B cell (primary cell): ENCODE measurements around the gene C12orf75. TPM values are rescaled to one million over a fixed set of nuclear protein-coding genes. Genes with fewer than 3 reads are reported as not detected.
A peak's percentile ranks its signal among the peaks of the same experiment; 100 is the strongest.

ENCODE experiments used
- ATAC-seq: fragments of 200-7000 bp; cut with Tn5 transposase; one replicate; pipeline ENCODE4 v1.10.0; 2021; ENCODE audit warnings: low read depth, mild to moderate bottlenecking, moderate number of reproducible peaks, moderate library complexity
- CTCF ChIA-PET: fragments of 350-600 bp; sonication (Branson Sonifier 250); formaldehyde crosslinking; loops from one replicate; lab custom pipeline; 2021; ENCODE audit warnings: antibody characterized with exemption, inconsistent platforms; lab: Charles Lee
- POLR2A ChIA-PET: fragments of 350-600 bp; sonication (Branson Sonifier 250); formaldehyde crosslinking; loops from one replicate; lab custom pipeline; 2021; ENCODE audit warnings: antibody characterized with exemption; lab: Charles Lee
- DNase-seq: peaks from one replicate; pipeline ENCODE4 v3.0.0; 2013
- H2AFZ ChIP-seq: 2 replicates; pipeline ENCODE4 v1.6.1; 2012; ENCODE audit warnings: mild to moderate bottlenecking, low read depth, low read length; ENCODE audit not compliant: insufficient read depth, poor library complexity, severe bottlenecking
- H3K27ac ChIP-seq, 2 donors: 1 replicate in 1 of 2; 2 replicates in 1 of 2; pipeline ENCODE4 v1.5.1; 2012 to 2013; ENCODE audit warnings: low read length in 2 of 2, mild to moderate bottlenecking in 2 of 2, moderate library complexity in 1 of 2
- H3K27me3 ChIP-seq, 4 experiments: fragments of 200-600 bp in 1 of 4; sonication (generic) in 1 of 4; replicated peaks in 1 of 4; 1 replicate in 2 of 4; 2 replicates in 2 of 4; pipeline versions ENCODE4 v1.6.1 to v1.7.0; 2013 to 2016; ENCODE audit warnings: low read length in 3 of 4, mild to moderate bottlenecking in 2 of 4, mixed read lengths in 1 of 4, moderate library complexity in 1 of 4; ENCODE audit not compliant: insufficient read depth in 4 of 4, control insufficient read depth in 3 of 4; ENCODE audit errors: control extremely low read depth in 1 of 4
- H3K36me3 ChIP-seq, 2 experiments: replicated peaks in 1 of 2; 1 replicate in 1 of 2; 2 replicates in 1 of 2; pipeline versions ENCODE4 v1.6.1 to v1.7.1; 2013; ENCODE audit warnings: low read length in 1 of 2; ENCODE audit not compliant: insufficient read depth in 2 of 2, control insufficient read depth in 1 of 2; ENCODE audit errors: control extremely low read depth in 1 of 2, extremely low read depth in 1 of 2
- H3K4me1 ChIP-seq, 2 donors: fragments of 200-600 bp in 1 of 2; sonication (generic) in 1 of 2; 1 replicate in 1 of 2; 2 replicates in 1 of 2; pipeline versions ENCODE4 v1.5.1 to v1.6.1; 2013 to 2017; ENCODE audit warnings: low read length in 2 of 2; ENCODE audit not compliant: control insufficient read depth in 2 of 2, insufficient read depth in 2 of 2
- H3K4me2 ChIP-seq: replicated peaks from 2 replicates; pipeline ENCODE3; 2012; ENCODE audit warnings: mild to moderate bottlenecking, low read depth, low read length; ENCODE audit not compliant: poor library complexity, severe bottlenecking
- H3K4me3 ChIP-seq, 5 experiments: fragments of 200-600 bp in 1 of 5; sonication (generic) in 1 of 5; 1 replicate in 3 of 5; 2 replicates in 2 of 5; pipeline versions ENCODE4 v1.5.1 to v1.7.0; 2011 to 2016; ENCODE audit warnings: low read length in 4 of 5, mild to moderate bottlenecking in 4 of 5, low read depth in 2 of 5, control low read depth in 1 of 5, moderate library complexity in 1 of 5; ENCODE audit not compliant: insufficient read depth in 1 of 5; ENCODE audit errors: control extremely low read depth in 1 of 5, extremely low read depth in 1 of 5
- H3K79me2 ChIP-seq: fragments of 200-600 bp; sonication (generic); one replicate; pipeline ENCODE4 v1.6.0; 2016; ENCODE audit warnings: low read length; ENCODE audit not compliant: control insufficient read depth, insufficient read depth
- H3K9ac ChIP-seq: fragments of 200-600 bp; sonication (generic); 2 replicates; pipeline ENCODE4 v1.6.1; 2017; ENCODE audit warnings: mild to moderate bottlenecking, low read length, moderate library complexity
- H3K9me3 ChIP-seq, 3 donors: one replicate each; pipeline versions ENCODE4 v1.6.1 to v1.7.1; 2013; ENCODE audit warnings: low read length in 2 of 3; ENCODE audit not compliant: control insufficient read depth in 2 of 3, insufficient read depth in 1 of 3; ENCODE audit errors: control extremely low read depth in 1 of 3
- H4K20me1 ChIP-seq: 2 replicates; pipeline ENCODE4 v1.6.0; 2012; ENCODE audit warnings: mild to moderate bottlenecking, low read length; ENCODE audit not compliant: insufficient read depth, control insufficient read depth, poor library complexity, severe bottlenecking
- H3K27ac Mint-ChIP-seq: one replicate; pipeline ENCODE4 v1.8.0; 2021; ENCODE audit warnings: mixed read lengths
- H3K27me3 Mint-ChIP-seq: one replicate; pipeline ENCODE4 v1.8.0; 2021; ENCODE audit warnings: mixed read lengths
- H3K4me1 Mint-ChIP-seq: one replicate; pipeline ENCODE4 v1.8.0; 2021; ENCODE audit warnings: mixed read lengths
- H3K4me3 Mint-ChIP-seq: one replicate; pipeline ENCODE4 v1.8.0; 2021; ENCODE audit warnings: mixed read lengths
- H3K9me3 Mint-ChIP-seq: one replicate; pipeline ENCODE4 v1.8.0; 2022; ENCODE audit warnings: mixed read lengths; ENCODE audit not compliant: insufficient read depth
- EZH2 ChIP-seq: IDR thresholded peaks from 2 replicates; pipeline ENCODE4 v1.6.1; 2012; ENCODE audit warnings: borderline replicate concordance, low read depth, mild to moderate bottlenecking, moderate library complexity, low read length; ENCODE audit not compliant: insufficient read depth, poor library complexity, severe bottlenecking
- WGBS: methylation state at CpG from one replicate; pipeline ENCODE4 v1.1.5; 2013; ENCODE audit warnings: missing lambda C conversion rate; ENCODE audit not compliant: insufficient coverage; 5-methylcytosine and 5-hydroxymethylcytosine counted together
- intact Hi-C: fragments of 100-400 bp; cut with micrococcal nuclease; formaldehyde crosslinking; loops from one replicate; pipeline ENCODE4 v1.10.0; 2022
- polyA plus RNA-seq: library from polyadenylated mRNA; depleted of rRNA; stranded (reverse); fragments of >200 nt; gene quantifications from 2 replicates; pipeline ENCODE4 v1.2.3, GENCODE V29; 2012
- total RNA-seq, 2 donors: library from RNA; stranded (reverse); fragments of 120-200 nt in 1 of 2; gene quantifications; 1 replicate in 1 of 2; 2 replicates in 1 of 2; pipeline versions ENCODE4 v1.2.3 to v1.2.4, GENCODE V29; 2013 to 2022
- TF ChIP-seq, protein P1 (sequence below): fragments of 200-600 bp; IDR thresholded peaks from one replicate; pipeline ENCODE4 v1.8.0; 2022; ENCODE audit warnings: antibody characterized with exemption, mild to moderate bottlenecking

C12orf75 gene
- total and polyA plus RNA-seq, 2 donors (not counting 1 experiment from before 2014, with no cell fraction given): 8.5 to 12.9 TPM

- H3K27me3 Mint-ChIP-seq: no peaks in the 10 kb centered on the region
- peaks cover 47% of the 10 kb centered on the region for H3K4me1 Mint-ChIP-seq
- H3K27ac ChIP-seq: peak overlapping the region in 1 of 2 donors; percentile 45
- peak overlapping the region in 1 of 5 experiments; percentile 29 for H3K4me3 ChIP-seq
- ATAC-seq (peak; percentile 47), DNase-seq (peak; percentile 14)
- POLR2A ChIA-PET: no interaction called here
- no peak for TF ChIP-seq EZH2
- TF ChIP-seq, protein P1, sequence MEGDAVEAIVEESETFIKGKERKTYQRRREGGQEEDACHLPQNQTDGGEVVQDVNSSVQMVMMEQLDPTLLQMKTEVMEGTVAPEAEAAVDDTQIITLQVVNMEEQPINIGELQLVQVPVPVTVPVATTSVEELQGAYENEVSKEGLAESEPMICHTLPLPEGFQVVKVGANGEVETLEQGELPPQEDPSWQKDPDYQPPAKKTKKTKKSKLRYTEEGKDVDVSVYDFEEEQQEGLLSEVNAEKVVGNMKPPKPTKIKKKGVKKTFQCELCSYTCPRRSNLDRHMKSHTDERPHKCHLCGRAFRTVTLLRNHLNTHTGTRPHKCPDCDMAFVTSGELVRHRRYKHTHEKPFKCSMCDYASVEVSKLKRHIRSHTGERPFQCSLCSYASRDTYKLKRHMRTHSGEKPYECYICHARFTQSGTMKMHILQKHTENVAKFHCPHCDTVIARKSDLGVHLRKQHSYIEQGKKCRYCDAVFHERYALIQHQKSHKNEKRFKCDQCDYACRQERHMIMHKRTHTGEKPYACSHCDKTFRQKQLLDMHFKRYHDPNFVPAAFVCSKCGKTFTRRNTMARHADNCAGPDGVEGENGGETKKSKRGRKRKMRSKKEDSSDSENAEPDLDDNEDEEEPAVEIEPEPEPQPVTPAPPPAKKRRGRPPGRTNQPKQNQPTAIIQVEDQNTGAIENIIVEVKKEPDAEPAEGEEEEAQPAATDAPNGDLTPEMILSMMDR: no peak
- H3K9me3 ChIP-seq: no peaks in the 10 kb centered on the region
- H3K4me3 Mint-ChIP-seq: peak overlapping the region; percentile 74
- WGBS: no CpG with 5 or more reads among the region's 6 CpGs
- intact Hi-C loops: no loop called here
- H3K4me1 ChIP-seq: peaks cover 38 to 42% of the 10 kb centered on the region in 2 donors
- H4K20me1 ChIP-seq: no peaks in the 10 kb centered on the region
- H2AFZ ChIP-seq: peak overlapping the region; percentile 12
- H3K9me3 Mint-ChIP-seq: no peaks in the 10 kb centered on the region
- H3K4me2 ChIP-seq: peak overlapping the region; percentile 65
- CTCF ChIA-PET: interaction anchor here (0.7 to 1.2 kb wide), 4 partner anchors 9 to 79 kb away, joined by 3 to 5 read pairs (median 4); no protein-coding TSS in a partner anchor
- H3K79me2 ChIP-seq: peaks cover 43% of the 10 kb centered on the region
- H3K9ac ChIP-seq: peak overlapping the region; percentile 42
- H3K27ac Mint-ChIP-seq: peak overlapping the region; percentile 8
- H3K27me3 ChIP-seq: no peaks in the 10 kb centered on the region
- no peaks in the 10 kb centered on the region for H3K36me3 ChIP-seq
Observed at GRCh38 chr12:105357162-105357691, 26.7 kb downstream of the C12orf75 start.

GRCh38 chr12:105358789-105359188 lies 28.3 kb downstream of the C12orf75 start:
- Histone ChIP-seq H3K4me1 (peaks cover 30 to 38% of the 10 kb centered on the region in 2 donors), H3K4me3 (peak overlapping the region in 1 of 5 experiments; percentile 38), H3K9me3 (no peaks in the 10 kb centered on the region), H3K27ac (no peak overlapping the region), H3K36me3 (peaks cover 0 to 1% of the 10 kb centered on the region in 2 experiments), H4K20me1 (no peaks in the 10 kb centered on the region), H2AFZ (no peak overlapping the region), H3K27me3 (no peaks in the 10 kb centered on the region), H3K4me2 (peak overlapping the region; percentile 65), H3K9ac (no peak overlapping the region), H3K79me2 (peaks cover 39% of the 10 kb centered on the region)
- ChIA-PET POLR2A (no interaction called here), CTCF (interaction anchor here (0.7 kb wide), 1 partner anchor 221 kb away, joined by 3 read pairs; no protein-coding TSS in a partner anchor)
- 30% methylated on average over 6 of the region's 7 CpGs for WGBS
- DNase-seq: peak; percentile 52
- ATAC-seq: peak; percentile 45
- TF ChIP-seq, protein P1: no peak
- TF ChIP-seq EZH2: no peak
- H3K4me1 Mint-ChIP-seq: peaks cover 41% of the 10 kb centered on the region
- no peaks in the 10 kb centered on the region for H3K9me3 Mint-ChIP-seq
- H3K27ac Mint-ChIP-seq: peak overlapping the region; percentile 4
- H3K4me3 Mint-ChIP-seq: peak overlapping the region; percentile 69
- intact Hi-C loops: no loop called here
- H3K27me3 Mint-ChIP-seq: no peaks in the 10 kb centered on the region
